UCSD-AML1 (cell line): ENCODE results near the gene FBRS.
"Not testable (repeated sequence)": the region's sequence is repeated elsewhere in the genome, so short reads cannot be mapped to it uniquely, and the experiment has no call there.

Experiments used
- DNase-seq: peaks from one replicate; lab custom pipeline; 2025; ENCODE audit not compliant: unreplicated experiment; lab: John Stamatoyannopoulos, UW

The FBRS gene

GRCh38 chr16:30698139-30698815, 40.0 kb downstream of the FBRS start:
- peak; percentile 96 for DNase-seq

DNA sequence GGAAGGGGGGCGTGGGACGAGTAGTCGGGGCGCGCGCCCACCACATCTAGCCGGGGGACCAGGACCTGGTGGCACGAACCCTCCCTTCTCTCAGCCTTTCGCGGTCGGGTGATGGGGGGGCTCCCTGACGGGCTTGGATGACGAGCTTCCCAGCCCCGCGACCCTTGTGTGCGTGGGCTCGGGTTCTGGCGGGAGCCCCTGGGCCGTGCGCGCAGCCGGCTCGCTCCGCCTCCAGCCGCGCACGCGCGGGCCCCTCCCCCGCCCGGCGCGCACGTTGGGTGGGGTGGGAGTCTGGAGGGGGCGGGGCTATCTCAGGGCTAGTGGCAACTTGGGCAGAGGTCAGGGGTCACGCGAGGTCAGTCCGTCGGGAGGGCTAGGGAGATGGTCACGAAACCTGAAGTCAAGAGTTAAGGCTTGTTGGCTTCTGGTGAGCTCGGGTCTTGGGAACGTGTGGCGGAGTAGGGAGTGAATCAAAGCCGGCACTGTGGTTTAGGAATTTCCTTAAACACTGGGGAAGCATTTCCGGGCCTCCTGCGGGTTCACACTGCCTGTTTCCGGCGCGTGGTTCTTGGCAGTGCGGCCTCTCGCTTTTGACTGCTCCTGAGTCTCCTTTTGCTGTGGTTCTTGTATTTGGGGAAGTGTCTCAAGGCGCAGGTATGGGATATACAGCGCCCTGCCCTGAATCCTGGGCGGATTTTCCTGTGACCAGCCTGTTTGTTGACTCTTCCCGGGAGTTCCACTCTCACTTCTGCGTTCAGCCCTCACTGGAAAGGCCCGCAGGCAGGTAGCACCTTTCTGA, 40.8 kb downstream of the FBRS start, which contains the start of gene SRCAP:
SRCAP (plus strand) TSS at position 356 of the 799 bp plus-strand sequence. CDS start 1,654 bp downstream, outside the sequence.
- DNase-seq: peak; percentile 91

DNA sequence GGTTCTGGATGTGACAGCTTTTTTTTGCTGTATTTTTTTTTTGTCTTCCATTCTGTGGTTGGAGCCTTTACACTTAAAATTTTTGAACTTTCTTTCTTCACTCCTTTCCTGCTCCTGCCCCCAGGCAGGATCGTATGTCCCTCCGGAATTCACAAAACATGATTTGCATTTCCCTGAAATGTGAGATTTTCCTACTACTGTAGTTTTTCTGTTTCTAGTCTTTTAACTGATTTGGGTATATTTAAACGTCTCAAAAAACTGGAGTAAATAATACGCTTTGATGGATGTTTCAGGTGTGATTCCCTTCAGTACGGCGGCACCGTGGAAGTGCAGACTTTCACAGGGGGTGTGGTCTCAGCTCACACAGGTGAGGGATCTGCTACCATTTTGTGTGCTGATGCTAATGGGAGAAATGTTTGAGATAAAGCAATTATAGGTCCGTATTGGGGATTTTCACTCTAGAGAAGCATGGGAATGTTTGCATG, 41.4 kb downstream of the FBRS start:
- no peak for DNase-seq

GRCh38 chr16:30700491-30700890, 42.3 kb downstream of the FBRS start:
- no peak for DNase-seq

DNA sequence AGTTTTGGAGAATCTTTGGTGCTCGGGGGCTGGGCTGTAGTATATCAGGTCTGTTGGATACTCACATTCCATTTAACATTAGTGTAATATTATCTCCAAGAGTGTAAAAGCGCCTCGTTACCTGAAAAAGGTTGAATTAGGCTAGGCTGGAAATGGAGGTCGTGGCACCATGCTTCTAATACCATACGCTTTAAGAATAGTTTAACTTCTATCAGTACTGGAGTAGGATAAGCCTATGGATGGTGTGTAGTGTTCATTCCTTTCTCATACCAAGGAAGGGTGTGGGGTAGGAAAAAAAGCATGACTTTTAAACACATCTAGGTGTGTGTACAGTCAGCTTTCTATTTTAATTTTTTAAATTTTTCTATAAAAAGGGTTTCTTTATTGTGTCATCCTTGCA, 42.7 kb downstream of the FBRS start:
- DNase-seq: no peak

DNA sequence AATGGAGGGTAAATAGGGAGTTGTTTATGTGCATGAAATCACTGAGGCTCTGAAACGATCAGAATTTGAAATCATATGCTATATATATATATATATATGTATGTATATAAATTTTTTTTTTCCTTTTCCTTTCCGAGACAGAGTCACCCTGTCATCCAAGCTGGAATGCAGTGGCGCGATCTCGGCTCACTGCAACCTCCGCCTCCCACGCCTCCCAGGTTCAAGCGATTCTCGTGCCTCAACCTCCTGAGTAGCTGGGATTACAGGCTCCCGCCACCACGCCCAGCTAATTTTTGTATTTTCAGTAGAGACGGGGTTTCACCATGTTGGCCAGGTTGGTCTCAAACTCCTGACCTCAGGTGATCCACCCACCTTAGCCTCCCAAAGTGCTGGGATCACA, 44.8 kb downstream of the FBRS start:
- not testable (repeated sequence) for DNase-seq

GRCh38 chr16:30703971-30704370, 45.7 kb downstream of the FBRS start:
- no peak for DNase-seq

DNA sequence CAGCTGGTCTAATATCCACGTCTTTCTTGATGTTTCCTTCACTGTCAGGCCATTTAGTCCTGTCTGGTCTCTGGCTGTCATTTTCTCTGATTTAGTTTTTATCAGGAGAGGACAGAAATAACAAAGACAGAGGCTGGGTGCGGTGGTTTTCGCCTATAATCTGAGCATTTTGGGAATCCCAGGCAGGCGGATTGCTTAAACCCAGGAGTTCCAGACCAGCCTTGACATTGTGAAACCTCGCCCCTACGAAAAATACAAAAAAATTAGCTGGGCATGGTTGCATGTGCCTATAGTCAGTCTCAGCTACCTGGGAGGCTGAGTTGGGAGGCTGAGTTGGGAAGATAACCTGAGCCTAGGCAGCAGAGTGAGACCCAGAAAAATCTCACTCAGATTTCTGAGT, 47.8 kb downstream of the FBRS start:
- DNase-seq: no peak

DNA sequence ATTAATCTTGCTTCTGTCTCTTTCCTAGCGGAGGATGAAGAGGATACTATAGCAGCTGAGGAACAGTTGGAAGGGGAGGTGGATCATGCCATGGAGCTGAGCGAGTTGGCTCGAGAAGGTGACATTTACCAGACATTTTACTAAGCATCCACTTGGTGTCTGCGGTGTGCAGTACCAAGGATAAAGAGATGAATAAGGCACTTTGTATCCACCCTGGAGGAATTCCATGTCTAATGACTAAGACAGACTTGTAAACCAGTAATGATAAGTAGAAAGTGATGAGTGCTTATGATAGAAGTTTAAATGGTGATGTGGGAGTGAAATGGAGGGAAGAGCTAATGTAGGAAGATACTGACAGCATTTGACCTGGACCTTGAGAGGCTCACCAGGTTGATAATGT, 52.7 kb downstream of the FBRS start:
- no peak for DNase-seq

GRCh38 chr16:30711712-30712111, 53.5 kb downstream of the FBRS start:
- no peak for DNase-seq

GRCh38 chr16:30715750-30716445, 57.7 kb downstream of the FBRS start:
- no peak for DNase-seq

DNA sequence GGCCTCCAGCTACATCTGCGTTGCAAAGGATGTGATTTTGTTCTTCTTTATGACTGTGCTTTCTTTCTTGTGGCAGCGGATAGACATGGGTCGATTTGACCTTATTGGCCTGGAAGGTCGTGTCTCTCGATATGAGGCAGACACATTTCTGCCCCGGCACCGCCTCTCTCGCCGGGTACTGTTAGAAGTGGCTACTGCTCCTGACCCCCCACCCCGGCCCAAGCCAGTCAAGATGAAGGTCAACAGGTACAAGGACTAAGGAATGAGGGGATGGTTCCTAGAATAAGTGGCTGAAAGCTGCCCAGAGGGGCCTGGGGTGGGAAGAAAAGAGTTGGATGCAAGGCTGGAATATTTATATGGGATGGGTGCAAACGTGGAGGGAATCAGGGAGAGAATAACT, 61.9 kb downstream of the FBRS start:
- no peak for DNase-seq
